ENCODE results near the gene SPRED1. TPM values are rescaled to one million over a fixed set of nuclear protein-coding genes. Genes with fewer than 3 reads are reported as not detected.

SPRED1 gene
- total RNA-seq, 2 experiments from 2014 or later = 0.03 to 0.05 TPM

DNA sequence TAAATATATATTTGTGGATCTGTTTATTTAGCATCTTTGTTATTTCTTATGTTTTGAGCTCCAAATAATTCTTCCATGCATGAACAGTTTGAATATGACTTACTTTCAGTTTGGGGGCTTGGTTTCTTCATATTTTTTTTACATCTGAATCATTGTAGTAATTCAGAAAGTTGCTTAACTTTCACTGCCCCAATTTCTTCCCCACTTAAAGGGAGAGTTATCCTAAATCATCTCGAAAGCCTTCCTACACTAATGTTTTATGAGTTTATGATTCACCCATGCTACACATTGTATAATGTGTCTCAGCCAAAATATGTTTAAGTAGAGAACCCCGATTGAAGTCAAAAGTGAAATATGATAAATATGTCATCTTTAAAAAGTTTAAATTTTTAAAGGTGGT, 47.8 kb downstream of the SPRED1 start:
- H3K27me3 Mint-ChIP-seq = peaks cover 4% of the 10 kb centered on the region
- Histone ChIP-seq H3K27me3 (ENCODE audit: control insufficient read depth in 1 of 2, insufficient read depth in 2 of 2, low read length in 2 of 2) (no peaks in the 10 kb centered on the region), H3K4me1 (ENCODE audit: insufficient read depth, low read length) (no peaks in the 10 kb centered on the region), H3K9me3 (ENCODE audit: control insufficient read depth in 1 of 2, insufficient read depth in 1 of 2, low read length in 2 of 2) (no peaks in the 10 kb centered on the region), H3K27ac (ENCODE audit: low read depth in 1 of 2, low read length in 2 of 2) (no peak overlapping the region), H3K36me3 (ENCODE audit: insufficient read depth, low read length) (no peaks in the 10 kb centered on the region), H3K4me3 (ENCODE audit: low read length) (no peak overlapping the region)
- intact Hi-C loops (cut with DNase I, micrococcal nuclease) = no loop called here
- no peaks in the 10 kb centered on the region for H3K36me3 Mint-ChIP-seq (ENCODE audit: low read depth)
- no peak for DNase-seq
- H3K9me3 Mint-ChIP-seq = no peaks in the 10 kb centered on the region
- ATAC-seq (ENCODE audit: poor library complexity) = no peak
- H3K4me1 Mint-ChIP-seq (ENCODE audit: low read depth) = no peaks in the 10 kb centered on the region
- H3K4me3 Mint-ChIP-seq = no peak overlapping the region
- ChIA-PET POLR2A (interaction anchor here (0.9 kb wide), 1 partner anchor 19 kb away, joined by 3 read pairs; no protein-coding TSS in a partner anchor), CTCF (no interaction called here)
- TF ChIP-seq, protein P1, sequence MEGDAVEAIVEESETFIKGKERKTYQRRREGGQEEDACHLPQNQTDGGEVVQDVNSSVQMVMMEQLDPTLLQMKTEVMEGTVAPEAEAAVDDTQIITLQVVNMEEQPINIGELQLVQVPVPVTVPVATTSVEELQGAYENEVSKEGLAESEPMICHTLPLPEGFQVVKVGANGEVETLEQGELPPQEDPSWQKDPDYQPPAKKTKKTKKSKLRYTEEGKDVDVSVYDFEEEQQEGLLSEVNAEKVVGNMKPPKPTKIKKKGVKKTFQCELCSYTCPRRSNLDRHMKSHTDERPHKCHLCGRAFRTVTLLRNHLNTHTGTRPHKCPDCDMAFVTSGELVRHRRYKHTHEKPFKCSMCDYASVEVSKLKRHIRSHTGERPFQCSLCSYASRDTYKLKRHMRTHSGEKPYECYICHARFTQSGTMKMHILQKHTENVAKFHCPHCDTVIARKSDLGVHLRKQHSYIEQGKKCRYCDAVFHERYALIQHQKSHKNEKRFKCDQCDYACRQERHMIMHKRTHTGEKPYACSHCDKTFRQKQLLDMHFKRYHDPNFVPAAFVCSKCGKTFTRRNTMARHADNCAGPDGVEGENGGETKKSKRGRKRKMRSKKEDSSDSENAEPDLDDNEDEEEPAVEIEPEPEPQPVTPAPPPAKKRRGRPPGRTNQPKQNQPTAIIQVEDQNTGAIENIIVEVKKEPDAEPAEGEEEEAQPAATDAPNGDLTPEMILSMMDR (IDR thresholded peaks at IDR 0.05) = no peak
- H3K27ac Mint-ChIP-seq = no peak overlapping the region

DNA sequence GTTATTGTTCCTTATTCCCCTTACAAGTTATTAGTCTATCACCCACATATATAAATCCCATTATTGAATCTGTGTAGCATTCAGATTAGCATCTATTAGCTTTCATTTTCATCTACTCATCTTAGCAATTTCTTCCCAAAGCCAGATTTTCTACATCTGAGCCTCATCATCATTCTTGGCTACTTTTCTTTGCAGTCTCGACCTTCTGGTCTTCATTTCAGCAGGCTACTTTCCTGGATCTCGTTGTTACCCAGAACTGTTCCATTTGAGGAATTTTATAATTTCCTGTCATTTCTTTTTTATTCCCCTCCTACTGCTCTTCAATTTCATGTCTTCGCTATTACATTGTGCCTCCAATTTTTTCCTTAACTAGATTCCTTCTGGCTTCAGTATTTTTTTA, 51.8 kb downstream of the SPRED1 start:
- Mint-ChIP-seq H3K27me3 (peaks cover 4% of the 10 kb centered on the region), H3K27ac (no peak overlapping the region), H3K4me3 (no peak overlapping the region), H3K36me3 (ENCODE audit: low read depth) (no peaks in the 10 kb centered on the region), H3K9me3 (no peaks in the 10 kb centered on the region), H3K4me1 (ENCODE audit: low read depth) (peaks cover 19% of the 10 kb centered on the region)
- ATAC-seq (ENCODE audit: poor library complexity) (no peak), DNase-seq (no peak)
- ChIA-PET POLR2A (no interaction called here), CTCF (interaction anchor here (0.7 kb wide), 1 partner anchor 19 kb away, joined by 4 read pairs; no protein-coding TSS in a partner anchor)
- Histone ChIP-seq H3K4me3 (ENCODE audit: low read length) (no peak overlapping the region), H3K27me3 (ENCODE audit: control insufficient read depth in 1 of 2, insufficient read depth in 2 of 2, low read length in 2 of 2) (no peaks in the 10 kb centered on the region), H3K9me3 (ENCODE audit: control insufficient read depth in 1 of 2, insufficient read depth in 1 of 2, low read length in 2 of 2) (no peaks in the 10 kb centered on the region), H3K4me1 (ENCODE audit: insufficient read depth, low read length) (peaks cover 3% of the 10 kb centered on the region), H3K36me3 (ENCODE audit: insufficient read depth, low read length) (no peaks in the 10 kb centered on the region), H3K27ac (ENCODE audit: low read depth in 1 of 2, low read length in 2 of 2) (no peak overlapping the region)
- TF ChIP-seq, protein P1 (IDR thresholded peaks at IDR 0.05) = no peak
- intact Hi-C loops (cut with DNase I, micrococcal nuclease) = no loop called here

DNA sequence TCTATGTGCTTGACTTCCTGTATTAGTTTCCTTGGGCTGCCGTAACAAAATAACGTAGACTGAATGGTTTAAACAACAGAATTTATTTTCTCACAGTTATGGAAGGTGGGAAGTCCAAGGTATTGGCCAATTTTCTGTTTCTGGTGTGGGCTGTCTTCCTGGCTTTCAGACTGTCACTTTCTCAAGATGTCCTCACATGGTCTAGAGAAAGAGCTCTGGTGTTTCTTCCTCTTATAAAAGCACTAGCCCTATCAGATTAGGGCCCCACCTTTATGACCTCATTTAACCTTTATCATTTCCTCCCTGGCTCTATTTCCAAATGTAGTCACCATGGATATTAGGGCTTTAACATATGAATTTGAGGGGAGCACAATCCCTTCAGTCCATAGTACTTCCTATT, 54.6 kb downstream of the SPRED1 start:
- Mint-ChIP-seq H3K9me3 (no peaks in the 10 kb centered on the region), H3K27me3 (peaks cover 4% of the 10 kb centered on the region), H3K4me3 (no peak overlapping the region), H3K4me1 (ENCODE audit: low read depth) (peaks cover 19% of the 10 kb centered on the region), H3K36me3 (ENCODE audit: low read depth) (no peaks in the 10 kb centered on the region), H3K27ac (no peak overlapping the region)
- Histone ChIP-seq H3K27me3 (ENCODE audit: control insufficient read depth in 1 of 2, insufficient read depth in 2 of 2, low read length in 2 of 2) (no peaks in the 10 kb centered on the region), H3K4me3 (ENCODE audit: low read length) (no peak overlapping the region), H3K36me3 (ENCODE audit: insufficient read depth, low read length) (no peaks in the 10 kb centered on the region), H3K27ac (ENCODE audit: low read depth in 1 of 2, low read length in 2 of 2) (no peak overlapping the region), H3K9me3 (ENCODE audit: control insufficient read depth in 1 of 2, insufficient read depth in 1 of 2, low read length in 2 of 2) (no peaks in the 10 kb centered on the region), H3K4me1 (ENCODE audit: insufficient read depth, low read length) (peaks cover 3% of the 10 kb centered on the region)
- ChIA-PET POLR2A (no interaction called here), CTCF (no interaction called here)
- intact Hi-C loops (cut with DNase I, micrococcal nuclease) = no loop called here
- DNase-seq (no peak), ATAC-seq (ENCODE audit: poor library complexity) (no peak)
- TF ChIP-seq, protein P1 (IDR thresholded peaks at IDR 0.05) = no peak

Measured in CD4-positive, alpha-beta T cell (primary cell).